Right cardiac atrium (tissue), 5 donors: ENCODE measurements around the gene GCGR. TPM values are rescaled to one million over a fixed set of nuclear protein-coding genes. Genes with fewer than 3 reads are reported as not detected.

ENCODE experiments used
- ATAC-seq, 2 donors: fragments of 200-7000 bp; cut with Tn5 transposase; one replicate each; pipeline versions ENCODE4 v1.8.0 to v1.9.1; 2020; ENCODE audit warnings: moderate library complexity in 2 of 2, mild to moderate bottlenecking in 1 of 2
- DNase-seq, 3 donors: peaks; one replicate each; pipeline ENCODE4 v3.0.0-alpha.2; 2020
- H3K27ac ChIP-seq: one replicate; pipeline ENCODE4 v1.5.1; 2013; ENCODE audit warnings: mild to moderate bottlenecking, low read length, control low read depth, moderate library complexity
- H3K27me3 ChIP-seq: one replicate; pipeline ENCODE4 v1.6.1; 2013; ENCODE audit not compliant: control insufficient read depth, insufficient read depth
- H3K4me1 ChIP-seq: one replicate; pipeline ENCODE4 v1.6.1; 2013; ENCODE audit warnings: low read length; ENCODE audit not compliant: control insufficient read depth, insufficient read depth
- H3K4me3 ChIP-seq: one replicate; pipeline ENCODE4 v1.5.1; 2013; ENCODE audit warnings: low read length, control low read depth
- H3K9me3 ChIP-seq: one replicate; pipeline ENCODE4 v1.6.1; 2013; ENCODE audit warnings: low read length; ENCODE audit not compliant: control insufficient read depth
- WGBS: extraction: QIAGEN DNeasy Blood & Tissue Kit; methylation state at CpG from one replicate; pipeline ENCODE4 v1.1.7; 2013; 5-methylcytosine and 5-hydroxymethylcytosine counted together
- intact Hi-C, 4 donors: fragments of 100-400 bp; cut with DNase I; formaldehyde crosslinking; loops; one replicate each; pipeline versions ENCODE4 v1.11.0 to v1.14.0; 2022 to 2023
- polyA plus RNA-seq: library from polyadenylated mRNA; stranded (reverse); fragments of 200-250 nt; gene quantifications from one replicate; pipeline ENCODE4 v1.2.3, GENCODE V29; 2013
- total RNA-seq, 4 donors: library from RNA; stranded (reverse); fragmentation: NEBNext Ultra II Directional; extraction: Animal tissue kit (Norgen Biotek cat#: 25700); gene quantifications; one replicate each; pipeline ENCODE4 v1.2.1, GENCODE V29; 2021
- donor health status: healthy with polysubstance abuse.
- donor health status: DM: no; HTN: yes; CAD: no.
- donor health status: DM: no; HTN: no; CAD: no.
- donor health status: DM: no; HTN: yes; CAD: no; lungs with severe emphysema.
- donor health status: DM: yes; HTN: yes; CAD: no.

The GCGR gene
- total and polyA plus RNA-seq, 5 donors = not detected

DNA sequence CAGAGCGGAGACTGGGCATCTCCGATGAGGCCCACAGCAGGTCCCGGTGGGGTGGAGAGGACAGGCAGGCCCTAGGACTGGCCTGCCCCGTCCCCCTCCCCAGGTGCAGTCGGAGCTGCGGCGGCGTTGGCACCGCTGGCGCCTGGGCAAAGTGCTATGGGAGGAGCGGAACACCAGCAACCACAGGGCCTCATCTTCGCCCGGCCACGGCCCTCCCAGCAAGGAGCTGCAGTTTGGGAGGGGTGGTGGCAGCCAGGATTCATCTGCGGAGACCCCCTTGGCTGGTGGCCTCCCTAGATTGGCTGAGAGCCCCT is 9.4 kb downstream of the GCGR start:
- Histone ChIP-seq H3K27me3 (no peaks in the 10 kb centered on the region), H3K27ac (no peak overlapping the region), H3K4me3 (no peak overlapping the region), H3K9me3 (no peaks in the 10 kb centered on the region), H3K4me1 (no peaks in the 10 kb centered on the region)
- DNase-seq (peak in 1 of 3 donors; percentile 38), ATAC-seq (no peak)
- WGBS = 89% methylated on average over 15 of the region's 15 CpGs
- intact Hi-C loops = no loop called here

- no peaks in the 10 kb centered on the region for H3K27me3 ChIP-seq
- intact Hi-C loops = no loop called here
- no peak overlapping the region for H3K27ac ChIP-seq
- ATAC-seq (no peak), DNase-seq (peak in 1 of 3 donors; percentile 41)
- H3K4me3 ChIP-seq = no peak overlapping the region
- H3K4me1 ChIP-seq = no peaks in the 10 kb centered on the region
- WGBS = 86% methylated on average over 41 of the region's 41 CpGs
- no peaks in the 10 kb centered on the region for H3K9me3 ChIP-seq
These were observed 10.1 kb downstream of the GCGR start for GRCh38 chr17:81813861-81814683.

DNA sequence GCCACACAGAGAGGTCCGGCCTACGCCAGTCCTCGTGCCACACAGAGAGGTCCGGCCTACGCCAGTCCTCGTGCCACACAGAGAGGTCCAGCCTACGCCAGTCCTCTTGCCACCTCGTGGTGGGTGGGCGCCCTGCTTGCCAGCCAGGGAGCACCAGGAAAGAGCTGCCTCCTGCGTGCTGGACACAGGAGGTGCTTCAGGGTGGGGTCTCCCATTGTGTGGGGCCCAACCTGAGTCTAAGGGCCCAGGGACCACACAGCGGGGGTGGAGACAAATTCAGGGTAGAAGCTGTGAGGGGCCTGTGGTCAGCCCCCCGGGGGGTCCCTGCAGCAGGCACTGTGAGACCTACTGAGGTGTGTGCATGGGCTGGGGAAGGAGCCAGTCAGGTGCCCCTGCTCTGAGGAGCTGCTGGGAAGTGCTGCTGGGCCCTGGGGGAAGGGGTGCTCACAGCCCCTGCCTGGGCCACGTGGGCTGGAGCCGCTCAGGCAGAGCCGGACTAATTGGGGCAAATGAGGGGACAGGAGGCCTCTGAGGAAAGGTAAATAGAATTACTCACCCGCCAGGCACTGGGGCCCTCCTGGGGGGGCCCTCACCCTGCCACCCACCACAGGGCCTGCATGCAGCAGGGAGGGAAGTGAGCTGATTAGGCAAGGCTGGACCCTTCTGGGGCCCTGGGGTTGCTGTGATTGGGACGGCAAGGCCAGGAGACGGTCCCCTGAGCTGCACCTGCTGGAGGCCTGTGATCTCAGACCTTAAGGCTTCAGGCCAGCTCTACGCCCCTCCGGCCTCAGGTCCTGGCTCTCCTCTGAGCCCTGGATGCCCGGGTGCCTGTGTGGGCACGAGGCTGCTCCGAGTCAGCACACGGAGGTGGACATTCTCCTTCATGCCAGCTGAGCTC is 11.0 kb downstream of the GCGR start:
- 72% methylated on average over 23 of the region's 24 CpGs for WGBS
- no peaks in the 10 kb centered on the region for H3K9me3 ChIP-seq
- no peaks in the 10 kb centered on the region for H3K4me1 ChIP-seq
- H3K27ac ChIP-seq = no peak overlapping the region
- H3K27me3 ChIP-seq = no peaks in the 10 kb centered on the region
- ATAC-seq (no peak), DNase-seq (peak in 1 of 3 donors; percentile 33)
- intact Hi-C loops = no loop called here
- H3K4me3 ChIP-seq = no peak overlapping the region

GRCh38 chr17:81815646-81815986 is 11.7 kb downstream of the GCGR start:
- H3K9me3 ChIP-seq = no peaks in the 10 kb centered on the region
- intact Hi-C loops = no loop called here
- H3K27me3 ChIP-seq = no peaks in the 10 kb centered on the region
- WGBS = 62% methylated on average over 2 of the region's 2 CpGs
- H3K4me3 ChIP-seq = no peak overlapping the region
- DNase-seq = no peak
- no peak for ATAC-seq
- no peak overlapping the region for H3K27ac ChIP-seq
- H3K4me1 ChIP-seq = no peaks in the 10 kb centered on the region

DNA sequence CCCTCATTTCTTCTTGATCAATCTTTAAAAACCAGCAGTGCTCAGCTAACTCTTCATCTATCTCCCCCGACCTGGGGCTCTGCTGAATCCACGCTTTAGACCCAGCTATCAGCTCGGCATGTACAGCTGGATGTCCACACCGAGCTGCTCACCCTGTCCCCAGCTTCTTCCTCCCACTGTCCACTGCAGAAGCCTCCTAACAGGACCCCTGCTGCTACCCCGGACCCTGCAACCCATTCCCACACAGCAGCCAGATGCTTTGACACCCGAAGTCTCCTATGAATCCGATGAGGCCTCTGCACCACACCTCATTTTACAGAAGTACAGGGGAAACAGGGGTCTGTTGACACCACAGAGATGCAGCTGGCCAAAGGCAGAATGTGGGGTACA is 13.8 kb downstream of the GCGR start:
- Histone ChIP-seq H3K9me3 (no peaks in the 10 kb centered on the region), H3K27ac (no peak overlapping the region), H3K4me1 (peaks cover 3% of the 10 kb centered on the region), H3K27me3 (no peaks in the 10 kb centered on the region), H3K4me3 (no peak overlapping the region)
- WGBS = 42% methylated on average over 7 of the region's 7 CpGs
- DNase-seq (no peak), ATAC-seq (no peak)
- intact Hi-C loops = no loop called here

DNA sequence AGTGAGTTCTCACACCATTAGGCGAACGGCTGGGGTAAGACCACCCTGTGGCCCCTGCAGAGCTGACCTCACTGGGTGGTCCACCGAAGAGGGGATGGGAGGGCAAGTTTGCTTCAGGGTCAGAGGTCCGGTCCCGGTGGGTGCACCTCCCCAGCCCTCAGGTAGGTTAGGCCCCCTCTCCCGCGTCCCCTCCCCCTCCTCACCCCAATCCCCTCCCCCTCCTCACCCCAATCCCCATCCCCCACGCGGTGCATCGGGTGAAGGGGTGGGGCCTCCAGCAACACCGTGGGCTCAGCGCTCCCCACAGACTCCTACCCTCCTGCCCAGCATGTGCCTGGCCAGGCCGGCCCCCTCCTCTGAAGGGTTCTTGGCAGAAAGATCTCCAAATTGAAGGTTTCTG is 15.8 kb downstream of the GCGR start:
- H3K9me3 ChIP-seq = no peaks in the 10 kb centered on the region
- DNase-seq (no peak), ATAC-seq (no peak)
- WGBS = 32% methylated on average over 13 of the region's 13 CpGs
- H3K27me3 ChIP-seq = no peaks in the 10 kb centered on the region
- no peak overlapping the region for H3K4me3 ChIP-seq
- H3K27ac ChIP-seq = no peak overlapping the region
- H3K4me1 ChIP-seq = peaks cover 3% of the 10 kb centered on the region
- intact Hi-C loops = no loop called here

- Histone ChIP-seq H3K9me3 (no peaks in the 10 kb centered on the region), H3K27me3 (no peaks in the 10 kb centered on the region), H3K4me3 (no peak overlapping the region), H3K27ac (no peak overlapping the region), H3K4me1 (peaks cover 6% of the 10 kb centered on the region)
- no peak for DNase-seq
- peak in 1 of 2 donors; percentile 4 for ATAC-seq
- intact Hi-C loops = no loop called here
- 89% methylated on average over 8 of the region's 8 CpGs for WGBS
These were observed 17.2 kb downstream of the GCGR start for GRCh38 chr17:81821147-81821546.

GRCh38 chr17:81821603-81822311 is 17.8 kb downstream of the GCGR start:
- intact Hi-C loops = no loop called here
- Histone ChIP-seq H3K4me3 (no peak overlapping the region), H3K9me3 (no peaks in the 10 kb centered on the region), H3K27me3 (no peaks in the 10 kb centered on the region), H3K4me1 (peaks cover 6% of the 10 kb centered on the region), H3K27ac (peak overlapping the region; percentile 55)
- peak; percentile 85 to 89 for ATAC-seq
- peak; percentile 80 to 93 (median 93) for DNase-seq
- 47% methylated on average over 20 of the region's 20 CpGs for WGBS

GRCh38 chr17:81822312-81822637 is 18.3 kb downstream of the GCGR start:
- peak; percentile 1 to 2 for ATAC-seq
- Histone ChIP-seq H3K4me3 (no peak overlapping the region), H3K27ac (peak overlapping the region; percentile 55), H3K9me3 (no peaks in the 10 kb centered on the region), H3K27me3 (no peaks in the 10 kb centered on the region), H3K4me1 (peaks cover 6% of the 10 kb centered on the region)
- intact Hi-C loops = no loop called here
- WGBS = 86% methylated on average over 8 of the region's 8 CpGs
- DNase-seq = no peak

- intact Hi-C loops = no loop called here
- H3K27ac ChIP-seq = no peak overlapping the region
- no peaks in the 10 kb centered on the region for H3K27me3 ChIP-seq
- no peaks in the 10 kb centered on the region for H3K9me3 ChIP-seq
- H3K4me1 ChIP-seq = peaks cover 6% of the 10 kb centered on the region
- ATAC-seq = peak in 1 of 2 donors; percentile 4
- WGBS = 86% methylated on average over 30 of the region's 30 CpGs
- no peak for DNase-seq
- H3K4me3 ChIP-seq = no peak overlapping the region
These were observed 19.3 kb downstream of the GCGR start for GRCh38 chr17:81822996-81823819.
